Measurements from ENCODE around the gene PDK1.

PDK1 gene

GRCh38 chr2:172597176-172597842, 41.4 kb downstream of the PDK1 start:
- DNase-seq (ENCODE audit: low read depth), result no peak

GRCh38 chr2:172599947-172600346, 44.1 kb downstream of the PDK1 start:
- no peak for DNase-seq (ENCODE audit: low read depth)

- no peak for DNase-seq (ENCODE audit: low read depth)
Observed at GRCh38 chr2:172600557-172601008, 44.7 kb downstream of the PDK1 start.

GRCh38 chr2:172606285-172606684, 50.4 kb downstream of the PDK1 start:
- DNase-seq (ENCODE audit: low read depth), result no peak

- no peak for DNase-seq (ENCODE audit: low read depth)
Observed at GRCh38 chr2:172607379-172607928, 51.6 kb downstream of the PDK1 start.

- no peak for DNase-seq (ENCODE audit: low read depth)
Observed at GRCh38 chr2:172609488-172609887, 53.6 kb downstream of the PDK1 start.

- no peak for DNase-seq (ENCODE audit: low read depth)
Observed at GRCh38 chr2:172612051-172612450, 56.2 kb downstream of the PDK1 start.

- DNase-seq (ENCODE audit: low read depth), result no peak
Observed at GRCh38 chr2:172613040-172613439, 57.1 kb downstream of the PDK1 start.

- DNase-seq (ENCODE audit: low read depth), result no peak
Observed at GRCh38 chr2:172613615-172614231, 57.8 kb downstream of the PDK1 start.

GRCh38 chr2:172614932-172615331, 59.0 kb downstream of the PDK1 start:
- no peak for DNase-seq (ENCODE audit: low read depth)

GRCh38 chr2:172615727-172616261, 59.9 kb downstream of the PDK1 start:
- DNase-seq (ENCODE audit: low read depth), result no peak

GRCh38 chr2:172617115-172617514, 61.2 kb downstream of the PDK1 start:
- no peak for DNase-seq (ENCODE audit: low read depth)

- no peak for DNase-seq (ENCODE audit: low read depth)
Observed at GRCh38 chr2:172623249-172623965, 67.5 kb downstream of the PDK1 start.

GRCh38 chr2:172624996-172625395, 69.1 kb downstream of the PDK1 start:
- no peak for DNase-seq (ENCODE audit: low read depth)

- DNase-seq (ENCODE audit: low read depth), result no peak
Observed at GRCh38 chr2:172627181-172627580, 71.3 kb downstream of the PDK1 start.

GRCh38 chr2:172628085-172628484, 72.2 kb downstream of the PDK1 start:
- DNase-seq (ENCODE audit: low read depth), result no peak

- no peak for DNase-seq (ENCODE audit: low read depth)
Observed at GRCh38 chr2:172629586-172629985, 73.7 kb downstream of the PDK1 start.

- no peak for DNase-seq (ENCODE audit: low read depth)
Observed at GRCh38 chr2:172630181-172630580, 74.3 kb downstream of the PDK1 start.

GRCh38 chr2:172634477-172634876, 78.6 kb downstream of the PDK1 start:
- DNase-seq (ENCODE audit: low read depth), result no peak

- no peak for DNase-seq (ENCODE audit: low read depth)
Observed at GRCh38 chr2:172635548-172635947, 79.7 kb downstream of the PDK1 start.

- no peak for DNase-seq (ENCODE audit: low read depth)
Observed at GRCh38 chr2:172639256-172639655, 83.4 kb downstream of the PDK1 start.

GRCh38 chr2:172639823-172640222, 83.9 kb downstream of the PDK1 start:
- no peak for DNase-seq (ENCODE audit: low read depth)

- DNase-seq (ENCODE audit: low read depth), result no peak
Observed at GRCh38 chr2:172640389-172640788, 84.5 kb downstream of the PDK1 start.
